DOHH2 (cell line): ENCODE measurements around the gene GTF3C1.

Experiments
- H3F3A ChIP-seq: fragments of 200-600 bp; sonication (generic), shearing (Covaris generic); 2 replicates; pipeline ENCODE4 v1.6.0; 2016; ENCODE audit warnings: antibody characterized with exemption, mild to moderate bottlenecking; ENCODE audit not compliant: control insufficient read depth, insufficient read depth
- H3K27ac ChIP-seq: fragments of 200-600 bp; sonication (generic); 2 replicates; pipeline ENCODE4 v1.5.1; 2014; ENCODE audit warnings: low read depth, mild to moderate bottlenecking, low read length, moderate library complexity
- H3K27me3 ChIP-seq: fragments of 200-600 bp; sonication (generic); 2 replicates; pipeline ENCODE4 v1.6.1; 2014; ENCODE audit warnings: mild to moderate bottlenecking, low read length, mixed read lengths; ENCODE audit not compliant: control insufficient read depth
- H3K36me3 ChIP-seq: fragments of 200-600 bp; sonication (generic); 2 replicates; pipeline ENCODE4 v1.6.1; 2014; ENCODE audit warnings: mild to moderate bottlenecking, low read length, moderate library complexity, mixed read lengths; ENCODE audit not compliant: control insufficient read depth
- H3K4me1 ChIP-seq: fragments of 200-600 bp; sonication (generic); 2 replicates; pipeline ENCODE4 v1.6.1; 2014; ENCODE audit warnings: mild to moderate bottlenecking, low read length, mixed read lengths; ENCODE audit not compliant: control insufficient read depth
- H3K4me2 ChIP-seq: fragments of 200-600 bp; sonication (generic); 2 replicates; pipeline ENCODE4 v1.6.0; 2014; ENCODE audit warnings: mild to moderate bottlenecking, low read length, moderate library complexity
- H3K4me3 ChIP-seq: fragments of 200-600 bp; sonication (generic); 2 replicates; pipeline ENCODE4 v1.5.1; 2014; ENCODE audit warnings: mild to moderate bottlenecking, low read length, mixed read lengths
- H3K79me2 ChIP-seq: fragments of 200-600 bp; sonication (generic); 2 replicates; pipeline ENCODE4 v1.6.1; 2014; ENCODE audit warnings: mild to moderate bottlenecking, low read length, mixed read lengths; ENCODE audit not compliant: control insufficient read depth
- H3K9me2 ChIP-seq: fragments of 200-600 bp; sonication (generic); replicated peaks from 2 replicates; pipeline ENCODE4 v1.6.1; 2014; ENCODE audit warnings: mild to moderate bottlenecking, low read length, mixed read lengths; ENCODE audit not compliant: control insufficient read depth
- H3K9me3 ChIP-seq: fragments of 200-600 bp; sonication (generic); 2 replicates; pipeline ENCODE4 v1.6.1; 2014; ENCODE audit warnings: antibody characterized with exemption, low read length, mixed read lengths; ENCODE audit not compliant: control insufficient read depth, insufficient read depth
- H4K20me1 ChIP-seq: fragments of 200-600 bp; sonication (generic); 2 replicates; pipeline ENCODE4 v1.6.0; 2014; ENCODE audit warnings: low read depth, mild to moderate bottlenecking, antibody characterized with exemption, low read length, moderate library complexity; ENCODE audit not compliant: control insufficient read depth, insufficient read depth
- CTCF ChIP-seq: fragments of 200-600 bp; sonication (generic); IDR thresholded peaks from one replicate; pipeline ENCODE4 v1.5.1; 2014; ENCODE audit warnings: antibody characterized with exemption, mild to moderate bottlenecking, low read depth, low read length; ENCODE audit not compliant: poor library complexity, severe bottlenecking
- EZH2phosphoT487 ChIP-seq: fragments of 200-600 bp; sonication (generic); IDR thresholded peaks from 2 replicates; pipeline ENCODE4 v1.6.1; 2017; ENCODE audit warnings: borderline replicate concordance, mild to moderate bottlenecking, antibody characterized with exemption, low read length, moderate library complexity, mixed read lengths

Gene GTF3C1

GRCh38 chr16:27528294-27528693, 21.4 kb downstream of the GTF3C1 start:
- Histone ChIP-seq H3K36me3 (peaks cover 69% of the 10 kb centered on the region), H3K4me1 (no peaks in the 10 kb centered on the region)
- TF ChIP-seq EZH2phosphoT487 (no peak), CTCF (no peak)

GRCh38 chr16:27526180-27526579, 23.5 kb downstream of the GTF3C1 start:
- Histone ChIP-seq H3K79me2 (no peaks in the 10 kb centered on the region), H4K20me1 (no peaks in the 10 kb centered on the region), H3K9me3 (no peaks in the 10 kb centered on the region), H3K36me3 (peaks cover 51% of the 10 kb centered on the region), H3K27me3 (no peaks in the 10 kb centered on the region), H3F3A (no peaks in the 10 kb centered on the region), H3K4me1 (no peaks in the 10 kb centered on the region), H3K27ac (no peak overlapping the region), H3K4me3 (no peak overlapping the region), H3K9me2 (no peaks in the 10 kb centered on the region), H3K4me2 (no peak overlapping the region)
- no peak for TF ChIP-seq CTCF

More at GRCh38 chr16:27528294-27528693, 21.4 kb downstream of the GTF3C1 start:
- Histone ChIP-seq H3K27ac (no peak overlapping the region), H3F3A (no peaks in the 10 kb centered on the region), H3K4me3 (no peak overlapping the region), H3K79me2 (no peaks in the 10 kb centered on the region), H4K20me1 (no peaks in the 10 kb centered on the region), H3K4me2 (no peak overlapping the region), H3K27me3 (no peaks in the 10 kb centered on the region), H3K9me2 (no peaks in the 10 kb centered on the region), H3K9me3 (no peaks in the 10 kb centered on the region)

- TF ChIP-seq CTCF: no peak
- TF ChIP-seq EZH2phosphoT487: no peak
- H3K79me2 ChIP-seq: no peaks in the 10 kb centered on the region
- H3K4me3 ChIP-seq: no peak overlapping the region
- H3K9me2 ChIP-seq: no peaks in the 10 kb centered on the region
- no peak overlapping the region for H3K4me2 ChIP-seq
- H3K27ac ChIP-seq: no peak overlapping the region
- H4K20me1 ChIP-seq: no peaks in the 10 kb centered on the region
- no peaks in the 10 kb centered on the region for H3F3A ChIP-seq
- no peaks in the 10 kb centered on the region for H3K27me3 ChIP-seq
- H3K36me3 ChIP-seq: peaks cover 22% of the 10 kb centered on the region
- H3K9me3 ChIP-seq: no peaks in the 10 kb centered on the region
- H3K4me1 ChIP-seq: no peaks in the 10 kb centered on the region
Observed at GRCh38 chr16:27522173-27522707, 27.5 kb downstream of the GTF3C1 start.
